SH-SY5Y (cell line): ENCODE measurements around the gene SPATS2L.

ENCODE experiments used
- GATA2 ChIP-seq: IDR thresholded peaks from 2 replicates; pipeline ENCODE4 v1.6.1; 2011; ENCODE audit warnings: mild to moderate bottlenecking, low read depth, low read length
- GATA3 ChIP-seq: IDR thresholded peaks from 2 replicates; pipeline ENCODE4 v1.6.1; 2011; ENCODE audit warnings: low read depth, mild to moderate bottlenecking, low read length, moderate library complexity

GRCh38 chr2:200415455-200415854 is 109.0 kb downstream of the SPATS2L start:
- TF ChIP-seq GATA3 (no peak), GATA2 (no peak)
